Neural crest cell (in vitro differentiated cells): ENCODE measurements around the gene GMEB2. TPM values are rescaled to one million over a fixed set of nuclear protein-coding genes. Genes with fewer than 3 reads are reported as not detected.

Experiments used
- DNase-seq: peaks from one replicate; pipeline ENCODE4 v3.0.0; 2021; ENCODE audit warnings: low read depth, mixed read lengths, low spot score
- H3K27ac Mint-ChIP-seq: one replicate; pipeline ENCODE4 v1.8.0; 2021; ENCODE audit warnings: mild to moderate bottlenecking, mixed read lengths; ENCODE audit not compliant: unreplicated experiment
- H3K27me3 Mint-ChIP-seq: 2 replicates; pipeline ENCODE4 v1.8.0; 2021; ENCODE audit warnings: low read depth, mild to moderate bottlenecking, mixed read lengths
- H3K36me3 Mint-ChIP-seq: 2 replicates; pipeline ENCODE4 v1.8.0; 2021; ENCODE audit warnings: low read depth, mild to moderate bottlenecking, mixed read lengths
- H3K4me1 Mint-ChIP-seq: 2 replicates; pipeline ENCODE4 v1.8.0; 2021; ENCODE audit warnings: mixed read lengths
- H3K4me3 Mint-ChIP-seq: one replicate; pipeline ENCODE4 v1.8.0; 2021; ENCODE audit warnings: mild to moderate bottlenecking, mixed read lengths
- H3K9me3 Mint-ChIP-seq: 2 replicates; pipeline ENCODE4 v1.8.0; 2021; ENCODE audit warnings: mixed read lengths
- CTCF ChIP-seq: fragments of 200-600 bp; sonication (generic); conservative IDR thresholded peaks from 2 replicates; pipeline ENCODE4 v1.5.0; 2021; ENCODE audit warnings: antibody characterized with exemption, mild to moderate bottlenecking
- total RNA-seq: library from RNA; stranded (reverse); gene quantifications from 2 replicates; pipeline ENCODE4 v1.2.1, GENCODE V29; 2021

GMEB2 gene
- total RNA-seq, 1 donor from 2014 or later: 15.2 TPM

GRCh38 chr20:63564036-63564810 lies 62.7 kb downstream of the GMEB2 start:
- no peaks in the 10 kb centered on the region for H3K4me1 Mint-ChIP-seq
- peaks cover 3% of the 10 kb centered on the region for H3K36me3 Mint-ChIP-seq
- no peak for TF ChIP-seq CTCF
- no peaks in the 10 kb centered on the region for H3K27me3 Mint-ChIP-seq
- H3K4me3 Mint-ChIP-seq: no peak overlapping the region
- no peaks in the 10 kb centered on the region for H3K9me3 Mint-ChIP-seq
- no peak for DNase-seq
- H3K27ac Mint-ChIP-seq: no peak overlapping the region

- H3K36me3 Mint-ChIP-seq: peaks cover 3% of the 10 kb centered on the region
- no peak for DNase-seq
- TF ChIP-seq CTCF: no peak
- H3K27ac Mint-ChIP-seq: no peak overlapping the region
- H3K9me3 Mint-ChIP-seq: no peaks in the 10 kb centered on the region
- no peaks in the 10 kb centered on the region for H3K27me3 Mint-ChIP-seq
- no peak overlapping the region for H3K4me3 Mint-ChIP-seq
- no peaks in the 10 kb centered on the region for H3K4me1 Mint-ChIP-seq
Observed at GRCh38 chr20:63563225-63563935, 63.5 kb downstream of the GMEB2 start.

- DNase-seq: no peak
- no peak for TF ChIP-seq CTCF
- Mint-ChIP-seq H3K4me1 (no peaks in the 10 kb centered on the region), H3K4me3 (no peak overlapping the region), H3K27ac (no peak overlapping the region), H3K36me3 (peaks cover 3% of the 10 kb centered on the region), H3K9me3 (no peaks in the 10 kb centered on the region), H3K27me3 (no peaks in the 10 kb centered on the region)
Observed at GRCh38 chr20:63562461-63563224, 64.3 kb downstream of the GMEB2 start.

DNA sequence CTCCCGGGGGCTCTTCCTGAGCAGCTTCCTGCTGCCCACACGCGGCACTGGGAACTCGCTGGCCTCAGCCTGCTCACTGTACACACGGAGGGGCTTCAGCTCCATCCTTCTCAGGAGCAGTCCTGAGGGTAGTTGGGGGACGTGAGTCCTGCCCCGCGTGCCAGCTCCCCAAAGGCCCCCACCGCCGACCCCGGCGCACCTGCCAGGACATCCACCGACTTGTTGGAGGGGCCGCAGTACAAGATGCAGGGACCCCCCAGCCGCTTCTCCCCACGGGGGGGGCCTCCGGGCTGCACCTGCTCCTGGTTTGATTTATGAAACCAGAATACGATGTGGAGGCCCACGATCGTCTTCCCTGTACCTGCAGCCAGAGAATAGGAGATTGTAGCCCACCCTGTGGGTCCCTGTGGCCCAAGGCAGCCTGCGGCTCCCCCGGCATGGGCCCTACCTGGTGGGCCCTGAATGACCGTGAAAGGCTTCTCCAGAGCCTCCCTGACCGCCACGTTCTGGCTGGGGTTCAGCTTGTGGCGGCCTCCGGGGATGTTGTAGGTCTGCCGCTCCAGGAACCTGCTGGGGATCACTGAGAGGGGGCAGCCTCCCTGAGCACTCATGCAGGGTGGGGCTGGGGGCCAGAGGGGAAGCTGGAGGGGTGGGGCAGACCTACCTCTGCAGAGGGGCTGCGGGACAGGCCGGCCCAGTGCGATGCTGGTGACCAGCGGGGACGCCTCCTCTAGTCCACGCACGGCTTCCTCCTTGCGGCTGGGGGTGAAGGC lies 65.1 kb downstream of the GMEB2 start:
- Mint-ChIP-seq H3K27me3 (no peaks in the 10 kb centered on the region), H3K27ac (no peak overlapping the region), H3K36me3 (peaks cover 3% of the 10 kb centered on the region), H3K4me3 (no peak overlapping the region), H3K9me3 (no peaks in the 10 kb centered on the region), H3K4me1 (peaks cover 5% of the 10 kb centered on the region)
- no peak for TF ChIP-seq CTCF
- DNase-seq: no peak
